ENCODE data around the gene EIF4H.

GRCh38 chr7:74126220-74126880 is 47.8 kb upstream of the EIF4H start:
- no peak for TF ChIP-seq CTCF (IDR thresholded peaks at IDR 0.05; ENCODE audit: insufficient read depth, low read length)
- no peak for TF ChIP-seq GABPA (IDR thresholded peaks at IDR 0.05; ENCODE audit: low read depth)
- no peak for TF ChIP-seq POLR2AphosphoS5 (IDR thresholded peaks at IDR 0.05; ENCODE audit: low read depth)
- no peak for TF ChIP-seq REST (IDR thresholded peaks at IDR 0.05; ENCODE audit: insufficient replicate concordance, low read depth)

All from HL-60 (cell line).